Smooth muscle cell (in vitro differentiated cells): Measurements from ENCODE around the gene PPP4R1. TPM values are rescaled to one million over a fixed set of nuclear protein-coding genes. Genes with fewer than 3 reads are reported as not detected.

ENCODE experiments used
- DNase-seq: peaks from one replicate; lab custom pipeline; 2025; ENCODE audit not compliant: unreplicated experiment; lab: John Stamatoyannopoulos, UW
- H2AFZ ChIP-seq: fragments of 200-600 bp; sonication (generic); 2 replicates; pipeline ENCODE4 v1.6.0; 2016; ENCODE audit warnings: antibody characterized with exemption, low read depth, mild to moderate bottlenecking
- H3F3A ChIP-seq: fragments of 200-600 bp; sonication (generic); 2 replicates; pipeline ENCODE4 v1.6.0; 2017; ENCODE audit warnings: antibody characterized with exemption, low read depth
- H3K27ac ChIP-seq: fragments of 200-600 bp; sonication (generic); 2 replicates; pipeline ENCODE4 v1.5.1; 2016; ENCODE audit warnings: low read depth, mild to moderate bottlenecking
- H3K27me3 ChIP-seq: fragments of 200-600 bp; sonication (generic); 2 replicates; pipeline ENCODE4 v1.6.1; 2016; ENCODE audit warnings: low read depth, mild to moderate bottlenecking
- H3K36me3 ChIP-seq: fragments of 200-600 bp; sonication (generic); 2 replicates; pipeline ENCODE4 v1.5.1; 2016; ENCODE audit warnings: low read depth
- H3K4me1 ChIP-seq: fragments of 200-600 bp; sonication (generic); 2 replicates; pipeline ENCODE4 v1.5.1; 2016; ENCODE audit warnings: low read depth
- H3K4me2 ChIP-seq: fragments of 200-600 bp; sonication (generic); 2 replicates; pipeline ENCODE4 v1.6.0; 2016; ENCODE audit warnings: mild to moderate bottlenecking
- H3K4me3 ChIP-seq: fragments of 200-600 bp; sonication (generic); 2 replicates; pipeline ENCODE4 v1.5.1; 2016; ENCODE audit warnings: mild to moderate bottlenecking
- H3K79me2 ChIP-seq: fragments of 200-600 bp; sonication (generic); 2 replicates; pipeline ENCODE4 v1.6.0; 2016; ENCODE audit warnings: low read depth, mild to moderate bottlenecking
- H3K9ac ChIP-seq: fragments of 200-600 bp; sonication (generic); 2 replicates; pipeline ENCODE4 v1.6.0; 2016; ENCODE audit warnings: low read depth
- H3K9me3 ChIP-seq: fragments of 200-600 bp; sonication (generic); replicated peaks from 2 replicates; pipeline ENCODE4 v1.5.1; 2016; ENCODE audit warnings: low read depth
- H4K20me1 ChIP-seq: fragments of 200-600 bp; sonication (generic); 2 replicates; pipeline ENCODE4 v1.6.0; 2016; ENCODE audit warnings: low read depth
- WGBS: methylation state at CpG from one replicate; pipeline ENCODE4 v1.1.7; 2016; ENCODE audit warnings: low lambda C conversion rate; 5-methylcytosine and 5-hydroxymethylcytosine counted together
- polyA plus RNA-seq: library from polyadenylated mRNA; unstranded; fragments of >200 nt; fragmentation: Nextera tagmentation; extraction: Ambion mirVana; gene quantifications from 2 replicates; pipeline ENCODE4 v1.2.1, GENCODE V29; 2016
- total RNA-seq: library from RNA; depleted of rRNA; stranded (reverse); fragments of >200 nt; gene quantifications from 2 replicates; pipeline ENCODE4 v1.2.3, GENCODE V29; 2014
- TF ChIP-seq, protein P1 (sequence below): fragments of 200-600 bp; sonication (generic); IDR thresholded peaks from 2 replicates; pipeline ENCODE4 v1.5.1; 2017; ENCODE audit warnings: borderline replicate concordance, mild to moderate bottlenecking, antibody characterized with exemption; ENCODE audit not compliant: insufficient read depth, poor library complexity, severe bottlenecking

Gene PPP4R1
- total and polyA plus RNA-seq, 2 experiments from 2014 or later = 25.9 to 78.4 TPM

DNA sequence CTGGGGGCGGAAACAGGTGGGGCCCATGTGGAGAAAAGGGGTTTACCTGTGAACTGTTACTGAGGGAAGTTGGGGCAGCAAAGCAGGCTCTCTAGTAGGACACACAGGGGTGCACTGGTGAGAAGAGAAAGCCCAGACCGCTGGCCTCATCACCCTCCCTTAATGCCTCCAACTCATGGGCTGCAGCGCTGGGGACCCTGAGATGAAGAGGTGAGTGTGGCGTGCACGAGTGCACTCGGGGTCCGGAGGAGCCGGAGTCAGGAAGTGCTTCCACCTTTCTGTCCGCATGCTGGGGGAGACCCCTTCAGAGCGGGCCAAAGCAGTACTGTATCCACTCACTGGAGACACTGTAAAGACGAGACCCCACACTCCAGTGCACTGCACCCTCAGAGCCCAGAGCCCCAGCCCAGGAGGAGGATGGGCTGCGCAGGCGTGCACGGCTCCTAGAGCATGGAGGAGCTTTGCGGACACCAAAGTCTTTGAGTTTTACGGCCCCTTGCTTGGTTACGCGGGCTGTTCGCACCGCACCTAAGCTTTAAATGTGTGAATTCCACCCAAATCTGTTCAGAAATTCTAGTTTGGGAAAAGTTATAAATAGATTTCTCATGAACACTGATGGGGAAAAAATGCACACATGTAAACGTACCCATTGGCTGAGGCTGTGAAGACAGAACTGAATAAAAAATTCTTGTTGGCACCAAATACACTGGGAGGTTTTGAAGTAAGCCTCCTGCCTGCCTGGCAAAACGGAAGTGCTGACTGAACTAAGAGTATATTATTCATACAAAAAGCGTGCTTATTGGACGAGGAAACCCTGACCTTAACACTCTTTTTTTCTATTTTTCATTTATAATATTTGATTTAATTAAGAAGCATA lies 45.4 kb upstream of the PPP4R1 start:
- Histone ChIP-seq H3K9ac (no peak overlapping the region), H3F3A (no peaks in the 10 kb centered on the region), H3K27ac (no peak overlapping the region), H3K9me3 (no peaks in the 10 kb centered on the region), H2AFZ (no peak overlapping the region), H3K4me1 (no peaks in the 10 kb centered on the region), H3K79me2 (no peaks in the 10 kb centered on the region), H3K27me3 (no peaks in the 10 kb centered on the region), H3K4me3 (no peak overlapping the region), H3K4me2 (no peak overlapping the region), H3K36me3 (no peaks in the 10 kb centered on the region), H4K20me1 (no peaks in the 10 kb centered on the region)
- TF ChIP-seq, protein P1, sequence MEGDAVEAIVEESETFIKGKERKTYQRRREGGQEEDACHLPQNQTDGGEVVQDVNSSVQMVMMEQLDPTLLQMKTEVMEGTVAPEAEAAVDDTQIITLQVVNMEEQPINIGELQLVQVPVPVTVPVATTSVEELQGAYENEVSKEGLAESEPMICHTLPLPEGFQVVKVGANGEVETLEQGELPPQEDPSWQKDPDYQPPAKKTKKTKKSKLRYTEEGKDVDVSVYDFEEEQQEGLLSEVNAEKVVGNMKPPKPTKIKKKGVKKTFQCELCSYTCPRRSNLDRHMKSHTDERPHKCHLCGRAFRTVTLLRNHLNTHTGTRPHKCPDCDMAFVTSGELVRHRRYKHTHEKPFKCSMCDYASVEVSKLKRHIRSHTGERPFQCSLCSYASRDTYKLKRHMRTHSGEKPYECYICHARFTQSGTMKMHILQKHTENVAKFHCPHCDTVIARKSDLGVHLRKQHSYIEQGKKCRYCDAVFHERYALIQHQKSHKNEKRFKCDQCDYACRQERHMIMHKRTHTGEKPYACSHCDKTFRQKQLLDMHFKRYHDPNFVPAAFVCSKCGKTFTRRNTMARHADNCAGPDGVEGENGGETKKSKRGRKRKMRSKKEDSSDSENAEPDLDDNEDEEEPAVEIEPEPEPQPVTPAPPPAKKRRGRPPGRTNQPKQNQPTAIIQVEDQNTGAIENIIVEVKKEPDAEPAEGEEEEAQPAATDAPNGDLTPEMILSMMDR = no peak
- 95% methylated on average over 24 of the region's 24 CpGs for WGBS
- DNase-seq = no peak

DNA sequence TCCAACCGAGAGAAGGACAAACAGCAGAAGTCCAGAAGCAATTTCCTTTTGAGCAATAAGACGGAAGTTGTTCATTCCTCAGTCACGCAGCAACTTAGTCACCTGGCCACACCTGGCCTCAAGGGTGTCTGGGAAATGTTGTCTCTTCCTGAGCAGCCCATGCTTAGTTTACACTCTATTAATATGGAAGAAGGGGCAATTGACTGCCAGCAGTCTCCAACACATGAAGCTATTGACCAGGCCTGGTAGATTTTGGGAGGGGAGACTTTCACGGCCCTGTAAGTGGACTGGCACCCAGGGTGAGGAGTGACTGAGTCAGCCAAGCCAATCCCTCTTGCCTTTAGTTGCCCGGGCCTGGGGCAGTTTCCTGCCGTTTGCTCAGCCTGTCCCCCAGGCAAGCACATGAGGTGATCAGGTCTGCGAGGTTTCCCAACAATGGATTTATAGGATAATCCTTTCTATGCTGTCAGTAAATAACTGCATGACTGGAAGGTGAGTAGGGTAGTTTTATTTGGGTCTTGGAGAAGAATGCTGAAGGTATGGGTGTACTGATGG lies 43.8 kb upstream of the PPP4R1 start:
- Histone ChIP-seq H3K4me1 (no peaks in the 10 kb centered on the region), H3K9ac (no peak overlapping the region), H3K4me3 (no peak overlapping the region), H3K79me2 (no peaks in the 10 kb centered on the region), H3F3A (no peaks in the 10 kb centered on the region), H3K27me3 (no peaks in the 10 kb centered on the region), H3K27ac (peak overlapping the region; percentile 68), H4K20me1 (no peaks in the 10 kb centered on the region), H3K4me2 (no peak overlapping the region), H3K9me3 (no peaks in the 10 kb centered on the region), H2AFZ (no peak overlapping the region), H3K36me3 (no peaks in the 10 kb centered on the region)
- 66% methylated on average over 7 of the region's 7 CpGs for WGBS
- no peak for DNase-seq
- TF ChIP-seq, protein P1 = no peak

- no peaks in the 10 kb centered on the region for H3K4me1 ChIP-seq
These were observed 40.9 kb upstream of the PPP4R1 start for GRCh38 chr18:9655232-9655767.

More at GRCh38 chr18:9655232-9655767, 40.9 kb upstream of the PPP4R1 start:
- no peak overlapping the region for H2AFZ ChIP-seq
- no peaks in the 10 kb centered on the region for H3K36me3 ChIP-seq
- H4K20me1 ChIP-seq = no peaks in the 10 kb centered on the region
- no peaks in the 10 kb centered on the region for H3K9me3 ChIP-seq
- TF ChIP-seq, protein P1 = no peak
- no peaks in the 10 kb centered on the region for H3K27me3 ChIP-seq
- no peak overlapping the region for H3K4me3 ChIP-seq
- H3K79me2 ChIP-seq = no peaks in the 10 kb centered on the region
- WGBS = 95% methylated on average over 1 of the region's 1 CpG
- H3K4me2 ChIP-seq = no peak overlapping the region
- H3K27ac ChIP-seq = no peak overlapping the region
- DNase-seq = no peak
- H3F3A ChIP-seq = no peaks in the 10 kb centered on the region
- H3K9ac ChIP-seq = no peak overlapping the region
